ENCODE data around the gene CCDC188.
A peak's percentile ranks its signal among the peaks of the same experiment; 100 is the strongest.

Gene CCDC188

DNA sequence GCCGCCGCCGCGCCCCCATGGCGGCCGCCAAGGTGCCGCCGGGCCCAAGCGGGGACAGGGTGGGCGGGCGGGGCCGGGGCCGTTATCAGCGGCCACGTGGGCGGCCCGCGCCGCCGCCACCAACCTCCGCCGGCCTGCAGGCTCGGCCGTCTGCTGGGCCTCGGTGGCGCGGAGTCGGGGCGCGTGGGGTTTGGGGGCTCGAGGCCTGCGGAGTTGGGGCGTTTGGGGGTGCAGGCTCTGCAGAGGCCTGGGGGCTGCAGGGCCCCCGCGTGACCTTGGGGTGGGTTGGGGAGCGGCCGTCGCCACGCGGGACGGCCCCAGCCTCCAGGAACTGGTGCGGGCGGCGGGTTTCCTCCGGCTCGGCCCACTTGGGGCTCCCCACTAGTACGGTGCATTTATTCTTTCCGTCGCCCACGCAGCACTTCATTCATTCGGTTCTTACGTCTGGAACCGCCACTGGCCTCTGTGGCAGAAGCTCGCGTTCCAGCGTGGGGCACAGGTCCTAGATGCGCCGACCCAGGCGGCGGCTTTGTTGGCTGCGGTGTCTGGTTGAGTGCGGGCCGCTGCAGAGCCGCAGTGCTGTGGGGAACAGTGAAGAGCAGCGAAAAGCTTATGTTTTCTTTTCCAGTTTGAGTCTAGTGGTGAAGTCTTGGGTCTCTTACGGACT lies 33.1 kb downstream of the CCDC188 start:
- peak overlapping the region; percentile 95 for H3K27ac Mint-ChIP-seq
- H3K4me3 Mint-ChIP-seq: peak overlapping the region; percentile 96
- H3K4me1 Mint-ChIP-seq (ENCODE audit: low read depth): peaks cover 52% of the 10 kb centered on the region

DNA sequence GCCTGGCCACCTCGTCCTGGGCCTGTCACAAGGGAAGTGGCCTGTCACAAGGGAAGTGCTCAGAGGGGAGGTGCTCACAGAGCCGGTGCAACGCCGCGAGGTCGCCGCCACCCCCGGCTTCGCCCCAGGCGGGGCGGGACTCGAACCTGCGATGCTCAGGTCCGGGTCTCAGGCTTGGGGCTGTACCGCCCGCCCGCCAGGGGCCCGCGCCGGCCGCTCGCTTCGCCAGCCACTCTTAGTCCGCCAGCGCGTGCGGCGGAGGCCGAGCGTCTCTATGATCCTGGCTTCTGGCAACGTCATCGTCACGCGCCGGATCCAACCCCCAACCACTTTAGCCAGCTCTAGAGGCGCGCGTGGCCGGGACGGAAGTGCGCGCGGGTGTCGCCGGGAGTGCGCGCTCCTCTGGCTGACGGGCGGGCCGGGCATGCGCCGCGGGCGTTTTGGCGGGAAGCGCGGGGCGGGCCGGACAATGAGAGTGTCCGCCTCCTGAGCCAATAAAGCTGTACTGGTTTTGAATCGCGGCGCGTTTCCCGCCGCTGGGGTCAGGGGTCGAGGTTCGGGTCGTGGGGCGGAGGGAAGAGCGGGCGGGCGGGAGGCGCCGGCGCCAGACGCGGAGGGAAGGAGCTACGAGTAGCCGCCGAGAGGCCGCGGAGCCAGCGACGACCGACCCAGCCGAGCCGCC lies 33.8 kb downstream of the CCDC188 start, which contains the start of gene TRMT2A:
Gene TRMT2A (minus strand): TSS at position 276 of the 682 bp plus-strand sequence. CDS start 320 bp downstream, outside the sequence.
- peaks cover 55% of the 10 kb centered on the region for H3K4me1 Mint-ChIP-seq (ENCODE audit: low read depth)
- H3K36me3 Mint-ChIP-seq (ENCODE audit: low read depth): peaks cover 53% of the 10 kb centered on the region

More for the DNA sequence above, 33.1 kb downstream of the CCDC188 start:
- no peaks in the 10 kb centered on the region for H3K9me3 Mint-ChIP-seq
- peaks cover 57% of the 10 kb centered on the region for H3K36me3 Mint-ChIP-seq (ENCODE audit: low read depth)
- no peaks in the 10 kb centered on the region for H3K27me3 Mint-ChIP-seq

GRCh38 chr22:20116376-20116950 lies 34.4 kb downstream of the CCDC188 start:
- Mint-ChIP-seq H3K4me3 (peak overlapping the region; percentile 88), H3K27me3 (no peaks in the 10 kb centered on the region), H3K4me1 (ENCODE audit: low read depth) (peaks cover 56% of the 10 kb centered on the region), H3K27ac (peak overlapping the region; percentile 86), H3K36me3 (ENCODE audit: low read depth) (peaks cover 47% of the 10 kb centered on the region), H3K9me3 (no peaks in the 10 kb centered on the region)

More for the DNA sequence above, 33.8 kb downstream of the CCDC188 start, which contains the start of gene TRMT2A:
- Mint-ChIP-seq H3K4me3 (peak within 1 kb of the TSS; percentile 96), H3K27ac (peak within 1 kb of the TSS; percentile 95), H3K9me3 (no peaks in the 10 kb centered on the region), H3K27me3 (no peaks in the 10 kb centered on the region)

DNA sequence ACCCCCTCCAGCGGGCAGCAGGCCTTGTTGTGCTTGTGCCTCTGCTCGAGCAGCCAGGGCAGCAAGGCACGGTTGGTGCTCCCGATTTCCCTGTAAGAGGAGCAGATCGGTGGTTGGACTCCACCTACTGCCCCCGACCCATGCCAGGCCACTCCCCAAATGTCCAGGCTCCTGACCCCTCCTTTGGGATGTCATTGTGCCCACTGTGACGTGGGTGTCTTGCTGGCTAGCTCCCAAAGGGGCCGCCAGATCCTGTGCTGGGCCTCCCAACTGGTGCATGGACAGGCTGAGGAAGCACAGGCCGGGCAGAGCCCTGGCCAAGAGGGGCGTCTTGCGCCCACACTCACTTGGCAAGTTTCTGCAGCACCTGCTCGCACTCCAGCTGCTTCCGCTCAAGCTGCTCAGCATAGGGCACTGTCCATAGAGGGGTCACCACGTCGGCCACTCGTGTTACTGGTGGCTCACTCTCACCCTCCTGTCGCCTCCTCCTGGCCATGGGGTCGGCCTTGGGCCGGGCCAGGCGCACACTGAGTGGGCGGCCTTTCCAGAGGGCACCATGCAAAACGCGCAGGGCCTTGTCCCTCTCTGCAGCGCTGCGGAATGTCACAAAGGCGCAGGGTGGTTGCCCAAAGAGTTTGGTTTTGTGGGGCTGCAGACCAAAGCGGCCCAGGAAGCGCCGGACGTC lies 35.0 kb downstream of the CCDC188 start, which contains the start of gene RANBP1:
Gene RANBP1 (plus strand): TSS at position 414 of the 685 bp plus-strand sequence. CDS start 81 bp downstream, at position 495.
- Mint-ChIP-seq H3K4me1 (ENCODE audit: low read depth) (peaks cover 60% of the 10 kb centered on the region), H3K36me3 (ENCODE audit: low read depth) (peaks cover 50% of the 10 kb centered on the region), H3K27me3 (no peaks in the 10 kb centered on the region), H3K9me3 (no peaks in the 10 kb centered on the region), H3K4me3 (peak within 1 kb of the TSS; percentile 88), H3K27ac (peak within 1 kb of the TSS; percentile 86)

DNA sequence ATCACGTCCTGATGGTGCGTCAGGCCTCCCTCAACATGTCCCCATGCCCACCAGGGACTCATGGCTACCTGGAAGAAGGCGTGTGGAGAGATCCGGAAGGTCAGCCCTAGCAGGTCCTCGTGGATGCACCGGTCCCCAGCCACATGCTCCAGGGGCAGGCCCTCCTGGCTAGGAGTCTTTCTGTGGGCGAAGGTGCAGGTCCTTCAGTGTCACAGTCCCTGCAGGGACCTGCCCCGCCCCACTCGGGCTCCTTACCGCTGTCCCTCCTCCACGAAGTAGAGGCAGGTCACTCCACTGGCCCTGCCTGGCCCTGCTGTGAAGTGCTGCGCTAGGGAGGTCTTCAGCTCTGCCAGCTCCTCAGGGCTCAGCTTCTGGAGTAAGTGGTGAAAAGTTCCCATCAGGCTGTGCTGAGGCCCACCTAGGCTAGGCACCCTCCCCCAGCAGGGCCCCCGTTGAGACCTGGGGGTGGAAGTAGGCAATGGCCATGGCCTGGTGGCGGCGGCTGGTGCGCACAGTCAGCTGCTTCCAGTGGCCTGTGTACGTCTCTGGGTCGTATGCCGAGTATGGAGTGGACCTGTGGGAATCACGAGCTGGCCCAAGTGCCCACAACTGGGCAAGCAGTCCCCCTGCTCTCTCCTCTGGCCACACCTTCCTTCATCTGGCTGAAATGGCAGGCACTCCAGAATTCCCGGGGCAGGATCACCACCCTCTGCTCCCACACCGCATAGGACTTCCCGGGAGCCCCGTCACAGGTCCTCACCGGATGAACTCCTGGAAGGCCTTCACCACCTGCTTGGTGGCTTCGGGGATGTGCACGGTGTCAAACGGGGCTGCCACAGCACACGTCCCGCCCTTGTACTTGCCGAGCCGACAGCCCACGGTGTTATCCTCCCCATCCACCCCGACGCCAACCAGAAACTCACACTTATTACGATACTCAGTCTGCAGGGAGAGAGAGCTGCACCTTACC lies 36.1 kb downstream of the CCDC188 start:
- Mint-ChIP-seq H3K4me3 (peak overlapping the region; percentile 88), H3K27ac (peak overlapping the region; percentile 85), H3K27me3 (no peaks in the 10 kb centered on the region), H3K36me3 (ENCODE audit: low read depth) (peaks cover 51% of the 10 kb centered on the region), H3K9me3 (no peaks in the 10 kb centered on the region), H3K4me1 (ENCODE audit: low read depth) (peaks cover 56% of the 10 kb centered on the region)

GRCh38 chr22:20113551-20114310 lies 37.1 kb downstream of the CCDC188 start:
- Mint-ChIP-seq H3K36me3 (ENCODE audit: low read depth) (peaks cover 43% of the 10 kb centered on the region), H3K4me3 (no peak overlapping the region), H3K27me3 (no peaks in the 10 kb centered on the region), H3K9me3 (no peaks in the 10 kb centered on the region), H3K4me1 (ENCODE audit: low read depth) (peaks cover 47% of the 10 kb centered on the region), H3K27ac (peak overlapping the region; percentile 75)

GRCh38 chr22:20112623-20113511 lies 38.0 kb downstream of the CCDC188 start:
- H3K9me3 Mint-ChIP-seq: no peaks in the 10 kb centered on the region
- H3K27ac Mint-ChIP-seq: peak overlapping the region; percentile 89
- H3K4me3 Mint-ChIP-seq: no peak overlapping the region
- H3K4me1 Mint-ChIP-seq (ENCODE audit: low read depth): peaks cover 44% of the 10 kb centered on the region
- H3K36me3 Mint-ChIP-seq (ENCODE audit: low read depth): peaks cover 39% of the 10 kb centered on the region
- no peaks in the 10 kb centered on the region for H3K27me3 Mint-ChIP-seq

DNA sequence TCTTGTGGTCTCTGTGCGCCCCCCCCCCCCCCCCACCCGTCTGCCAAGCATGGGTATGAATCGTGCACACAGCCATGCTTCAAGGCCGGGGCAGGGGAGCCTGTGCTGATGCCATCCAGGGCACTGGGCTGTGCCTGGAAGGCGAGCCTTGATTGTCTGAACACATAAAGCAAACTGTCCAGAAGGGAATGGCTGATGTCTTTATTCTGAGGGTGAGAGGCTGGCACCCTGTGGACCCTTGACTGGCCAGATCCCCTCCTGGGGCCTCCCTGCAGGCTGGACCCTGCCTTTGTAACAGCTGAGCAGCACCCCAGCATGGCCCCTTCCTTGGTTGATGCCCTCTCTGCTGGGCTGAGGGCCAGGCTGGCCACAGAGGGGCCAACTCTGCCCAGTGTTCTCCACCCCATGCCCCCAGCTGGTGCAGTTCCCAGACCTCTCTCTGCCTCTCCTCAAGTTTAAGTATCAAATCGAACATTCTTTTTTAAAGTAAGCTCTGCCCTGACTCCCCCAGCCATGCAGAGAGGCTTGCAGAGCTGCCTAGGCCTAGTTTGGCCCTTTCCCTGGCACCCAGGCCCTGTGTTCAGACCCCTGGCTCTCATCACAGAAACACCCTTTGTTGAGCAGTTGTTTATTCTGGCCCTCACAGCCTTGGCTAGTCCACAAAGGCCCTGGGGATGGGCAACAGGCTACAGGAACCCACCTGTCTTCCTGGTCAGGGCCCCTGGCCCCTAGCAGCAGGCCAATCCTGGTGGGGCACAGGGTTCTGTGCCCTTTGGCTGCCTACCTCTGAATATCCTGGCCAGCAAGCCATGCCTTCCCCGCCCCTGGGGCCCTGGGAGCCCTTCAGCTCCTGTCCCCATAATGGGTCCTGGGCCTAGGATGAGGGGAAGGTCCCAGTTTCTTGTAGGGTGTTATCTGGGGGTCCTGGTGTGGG lies 38.9 kb downstream of the CCDC188 start:
- H3K27ac Mint-ChIP-seq: peak overlapping the region; percentile 89
- H3K27me3 Mint-ChIP-seq: no peaks in the 10 kb centered on the region
- peaks cover 44% of the 10 kb centered on the region for H3K4me1 Mint-ChIP-seq (ENCODE audit: low read depth)
- peak overlapping the region; percentile 63 for H3K4me3 Mint-ChIP-seq
- no peaks in the 10 kb centered on the region for H3K9me3 Mint-ChIP-seq
- peaks cover 41% of the 10 kb centered on the region for H3K36me3 Mint-ChIP-seq (ENCODE audit: low read depth)

DNA sequence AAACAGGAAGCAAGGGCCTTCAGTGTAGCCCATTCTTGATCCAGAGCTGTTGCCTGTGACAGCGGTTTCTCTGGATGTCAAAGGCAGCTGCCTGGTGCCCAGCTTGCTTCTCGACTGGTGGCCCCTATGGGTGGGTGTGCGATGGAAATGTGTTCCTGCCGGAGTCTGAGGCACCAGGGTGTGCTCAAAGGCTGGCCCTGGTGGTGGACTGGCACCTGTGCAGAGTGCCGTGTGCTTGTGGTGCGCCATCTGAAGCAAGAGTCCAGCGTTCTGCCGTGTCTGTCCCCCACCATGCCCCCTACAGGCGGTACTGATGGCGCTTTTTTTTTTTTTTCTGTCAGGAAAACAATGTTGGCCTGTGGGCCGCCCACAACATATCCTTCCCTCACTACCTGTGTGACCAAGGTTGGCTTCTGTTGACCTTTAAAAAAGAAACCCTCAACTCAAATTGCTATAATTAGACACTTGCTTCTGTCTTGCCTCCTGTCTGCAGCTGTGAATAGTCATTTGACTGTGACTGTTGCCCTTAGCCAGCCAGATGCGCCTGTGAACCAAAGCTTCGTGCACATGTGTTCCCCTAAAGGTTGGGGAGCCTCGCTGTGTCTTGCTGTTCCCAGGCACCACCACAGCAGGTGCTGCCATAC lies 39.7 kb downstream of the CCDC188 start:
- Mint-ChIP-seq H3K9me3 (no peaks in the 10 kb centered on the region), H3K27ac (peak overlapping the region; percentile 89), H3K36me3 (ENCODE audit: low read depth) (peaks cover 41% of the 10 kb centered on the region), H3K4me1 (ENCODE audit: low read depth) (peaks cover 44% of the 10 kb centered on the region), H3K4me3 (peak overlapping the region; percentile 26), H3K27me3 (no peaks in the 10 kb centered on the region)

GRCh38 chr22:20110359-20110985 lies 40.4 kb downstream of the CCDC188 start:
- Mint-ChIP-seq H3K27ac (peak overlapping the region; percentile 89), H3K36me3 (ENCODE audit: low read depth) (peaks cover 39% of the 10 kb centered on the region), H3K4me3 (no peak overlapping the region), H3K4me1 (ENCODE audit: low read depth) (peaks cover 40% of the 10 kb centered on the region), H3K27me3 (no peaks in the 10 kb centered on the region), H3K9me3 (no peaks in the 10 kb centered on the region)

Data from stimulated activated naive CD8-positive, alpha-beta T cell treated with anti-CD3 and anti-CD28 coated beads, Interleukin-15, Interleukin-2, amounts not matched to agents 100 ng/mL and 50 ng/mL, for 24 hours (primary cell).